ENCODE measurements around the gene OR2T12. TPM values are rescaled to one million over a fixed set of nuclear protein-coding genes. Genes with fewer than 3 reads are reported as not detected.

OR2T12 gene
- total RNA-seq, 2 experiments from 2014 or later = not detected

GRCh38 chr1:248243204-248243603 is 60.0 kb downstream of the OR2T12 start:
- H3K4me3 Mint-ChIP-seq = no peak overlapping the region
- ChIA-PET CTCF (interaction anchor here (0.7 to 2.0 kb wide), 12 partner anchors 9 to 563 kb away, joined by 3 to 10 read pairs (median 3); no protein-coding TSS in a partner anchor), POLR2A (no interaction called here)
- no peaks in the 10 kb centered on the region for H3K9me3 Mint-ChIP-seq (ENCODE audit: insufficient read depth)
- H3K4me1 Mint-ChIP-seq (ENCODE audit: low read depth) = peaks cover 2% of the 10 kb centered on the region
- DNase-seq = peak; percentile 49
- H3K27me3 Mint-ChIP-seq (ENCODE audit: low read depth) = peaks cover 4% of the 10 kb centered on the region
- ATAC-seq = peak; percentile 64
- no peak overlapping the region for H3K27ac Mint-ChIP-seq
- H3K36me3 Mint-ChIP-seq (ENCODE audit: low read depth) = no peaks in the 10 kb centered on the region

Other genes starting within 250 kb of the OR2T12 start
- gene OR2L13, start 208.2 kb downstream of the OR2T12 start, total RNA-seq = not detected
- not detected for gene OR2M5, start 158.3 kb downstream of the OR2T12 start, total RNA-seq
- gene OR2M2, start 128.6 kb downstream of the OR2T12 start, total RNA-seq = not detected
- gene OR2M3, start 106.2 kb downstream of the OR2T12 start, total RNA-seq = not detected
- not detected for gene OR2M4, start 72.0 kb downstream of the OR2T12 start, total RNA-seq
- gene OR2T33, start 25.4 kb downstream of the OR2T12 start, total RNA-seq = not detected
- not detected for gene OR2M7, start 21.1 kb upstream of the OR2T12 start, total RNA-seq
- gene OR14C36, start 45.4 kb upstream of the OR2T12 start, total RNA-seq = not detected
- not detected for gene OR2T4, start 58.2 kb upstream of the OR2T12 start, total RNA-seq
- not detected for gene OR2T6, start 72.3 kb upstream of the OR2T12 start, total RNA-seq
- not detected for gene OR2T1, start 99.6 kb upstream of the OR2T12 start, total RNA-seq
- gene OR2T2, start 142.2 kb upstream of the OR2T12 start, total RNA-seq = not detected
- not detected for gene OR2T3, start 169.9 kb upstream of the OR2T12 start, total RNA-seq
- gene OR2T5, start 185.2 kb upstream of the OR2T12 start, total RNA-seq = not detected
- gene OR2G6, start 204.6 kb upstream of the OR2T12 start, total RNA-seq = not detected

All from activated CD8-positive, alpha-beta T cell treated with anti-CD3 and anti-CD28 coated beads, Interleukin-2, amount 10 ng/mL, durations not matched to agents 7 days and 5 days (primary cell).